Mucosa of stomach (tissue), 1 donor: ENCODE results near the gene MTARC1.
A peak's percentile ranks its signal among the peaks of the same experiment; 100 is the strongest.

Experiments
- H3K27me3 ChIP-seq: one replicate; pipeline ENCODE4 v1.7.0; 2013; ENCODE audit warnings: mild to moderate bottlenecking, low read length; ENCODE audit not compliant: control insufficient read depth, insufficient read depth
- H3K36me3 ChIP-seq: one replicate; pipeline ENCODE4 v1.7.0; 2013; ENCODE audit warnings: low read length; ENCODE audit not compliant: control insufficient read depth, insufficient read depth
- H3K4me1 ChIP-seq: one replicate; pipeline ENCODE4 v1.7.0; 2013; ENCODE audit warnings: mild to moderate bottlenecking, low read length; ENCODE audit not compliant: control insufficient read depth, insufficient read depth
- H3K4me3 ChIP-seq: one replicate; pipeline ENCODE4 v1.7.0; 2013; ENCODE audit warnings: low read length
- H3K9ac ChIP-seq: one replicate; pipeline ENCODE4 v1.7.0; 2013; ENCODE audit warnings: mild to moderate bottlenecking, low read length, moderate library complexity
- H3K9me3 ChIP-seq: one replicate; pipeline ENCODE4 v1.7.0; 2013; ENCODE audit warnings: mild to moderate bottlenecking, low read length, moderate library complexity; ENCODE audit not compliant: control insufficient read depth
- donor health status: Pancreatic carcinoma.

The MTARC1 gene

DNA sequence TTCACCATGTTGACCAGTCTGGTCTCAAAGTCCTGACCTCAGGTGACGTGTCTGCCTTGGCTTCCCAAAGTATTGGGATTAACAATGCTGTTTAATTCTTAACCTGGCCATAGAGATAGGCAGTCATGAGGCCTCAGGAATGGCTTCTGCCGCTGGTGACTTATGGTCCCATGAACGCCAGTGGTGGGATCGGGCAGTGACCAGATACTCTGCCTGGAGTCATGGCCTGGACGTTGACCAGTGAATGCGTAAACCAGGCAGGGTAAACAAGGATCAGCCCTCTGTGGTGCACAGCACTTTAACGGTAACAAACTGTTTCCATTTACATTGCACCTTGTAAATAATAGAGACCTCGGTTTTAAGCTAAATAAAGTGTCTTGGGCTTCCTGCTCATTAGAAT lies 23.0 kb downstream of the MTARC1 start:
- Histone ChIP-seq H3K36me3 (no peaks in the 10 kb centered on the region), H3K9me3 (no peaks in the 10 kb centered on the region), H3K4me1 (peaks cover 3% of the 10 kb centered on the region), H3K4me3 (no peak overlapping the region), H3K9ac (no peak overlapping the region), H3K27me3 (no peaks in the 10 kb centered on the region)

DNA sequence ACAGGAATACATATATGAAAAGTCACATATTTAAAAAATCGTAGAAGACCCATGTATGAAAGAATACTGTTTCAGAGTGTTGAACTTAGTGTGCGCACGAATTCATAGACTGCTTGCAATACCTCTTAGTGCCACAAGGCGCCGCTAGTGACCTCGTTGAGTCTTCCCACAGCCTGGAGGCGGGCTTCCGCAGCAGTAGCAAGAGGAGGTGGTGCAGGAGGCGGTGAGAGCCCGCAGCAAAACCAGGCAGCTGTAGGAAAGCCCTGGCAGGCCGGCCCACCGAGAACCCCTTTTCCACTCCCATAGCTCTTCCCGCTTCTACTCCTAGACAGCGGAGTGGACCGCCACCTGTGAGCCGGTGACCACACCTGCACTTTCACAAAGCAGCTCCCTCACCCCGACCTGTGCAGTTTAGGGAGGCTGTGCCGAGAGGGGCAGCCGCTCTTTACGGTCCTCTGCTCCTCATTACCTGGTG lies 23.5 kb downstream of the MTARC1 start:
- H3K9ac ChIP-seq, result peak overlapping the region; percentile 6
- H3K36me3 ChIP-seq, result no peaks in the 10 kb centered on the region
- peaks cover 3% of the 10 kb centered on the region for H3K4me1 ChIP-seq
- H3K4me3 ChIP-seq, result no peak overlapping the region
- H3K27me3 ChIP-seq, result no peaks in the 10 kb centered on the region
- H3K9me3 ChIP-seq, result no peaks in the 10 kb centered on the region

DNA sequence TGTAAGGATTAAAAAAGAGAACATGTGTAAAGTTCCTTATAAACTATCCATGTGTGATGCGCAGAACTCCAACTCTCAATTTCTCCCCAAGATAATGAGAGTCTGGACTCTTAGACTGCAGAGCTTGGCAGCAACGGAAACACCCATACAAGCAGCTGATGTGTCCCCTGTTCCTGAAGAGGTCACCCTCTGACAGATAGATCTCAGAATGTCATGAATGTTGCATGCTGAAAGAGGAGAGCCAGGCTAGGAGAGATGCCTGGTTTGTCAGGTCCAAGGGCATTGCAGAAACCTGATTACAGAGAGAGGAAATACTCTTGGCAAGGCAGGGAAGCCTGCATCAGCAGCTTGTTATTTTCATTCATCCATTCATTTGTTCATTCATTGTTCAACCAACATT lies 24.2 kb downstream of the MTARC1 start:
- no peaks in the 10 kb centered on the region for H3K27me3 ChIP-seq
- no peaks in the 10 kb centered on the region for H3K9me3 ChIP-seq
- no peak overlapping the region for H3K9ac ChIP-seq
- no peaks in the 10 kb centered on the region for H3K36me3 ChIP-seq
- peaks cover 3% of the 10 kb centered on the region for H3K4me1 ChIP-seq
- H3K4me3 ChIP-seq, result no peak overlapping the region

DNA sequence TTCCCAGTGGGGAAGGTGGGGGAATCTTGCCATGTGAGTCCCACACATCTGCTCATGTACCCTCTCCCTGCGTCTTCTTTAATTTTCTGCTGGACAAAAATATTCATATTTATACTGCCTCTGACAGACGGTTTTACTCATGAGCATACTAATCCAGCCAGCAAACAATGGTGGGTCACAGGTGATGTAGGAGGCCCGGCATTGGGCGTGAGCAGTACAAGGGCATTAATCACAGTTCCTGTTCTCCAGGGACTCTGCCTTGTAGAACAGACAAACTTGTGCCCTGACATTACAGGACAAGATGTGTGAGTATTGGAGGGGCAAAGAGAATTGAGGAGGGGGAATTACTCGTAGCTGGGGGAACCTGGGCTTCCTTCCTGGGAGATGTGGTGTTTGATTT lies 25.0 kb downstream of the MTARC1 start:
- no peaks in the 10 kb centered on the region for H3K36me3 ChIP-seq
- H3K27me3 ChIP-seq, result no peaks in the 10 kb centered on the region
- no peak overlapping the region for H3K9ac ChIP-seq
- no peaks in the 10 kb centered on the region for H3K9me3 ChIP-seq
- H3K4me3 ChIP-seq, result no peak overlapping the region
- H3K4me1 ChIP-seq, result peaks cover 3% of the 10 kb centered on the region

DNA sequence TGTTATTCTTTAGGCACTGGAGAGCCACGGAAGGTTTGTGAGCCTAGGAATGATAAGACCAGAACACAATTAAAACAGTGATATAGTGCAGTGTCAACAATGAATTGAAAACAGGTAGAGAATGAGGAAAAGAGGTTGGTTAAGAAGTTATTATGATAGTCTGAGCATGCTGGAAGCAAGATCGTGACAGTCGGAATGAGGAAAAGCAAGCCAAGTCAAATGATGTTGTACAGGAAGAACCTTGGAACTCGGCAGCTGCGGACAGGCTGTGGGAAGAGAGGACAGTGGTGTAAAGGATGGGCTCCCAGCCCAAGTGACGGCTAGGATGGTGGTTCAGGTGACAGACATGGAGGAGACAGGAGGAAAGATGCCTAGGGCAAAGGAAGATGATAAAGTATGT lies 25.6 kb downstream of the MTARC1 start:
- no peaks in the 10 kb centered on the region for H3K36me3 ChIP-seq
- no peak overlapping the region for H3K4me3 ChIP-seq
- peaks cover 3% of the 10 kb centered on the region for H3K4me1 ChIP-seq
- no peaks in the 10 kb centered on the region for H3K27me3 ChIP-seq
- H3K9me3 ChIP-seq, result no peaks in the 10 kb centered on the region
- no peak overlapping the region for H3K9ac ChIP-seq

DNA sequence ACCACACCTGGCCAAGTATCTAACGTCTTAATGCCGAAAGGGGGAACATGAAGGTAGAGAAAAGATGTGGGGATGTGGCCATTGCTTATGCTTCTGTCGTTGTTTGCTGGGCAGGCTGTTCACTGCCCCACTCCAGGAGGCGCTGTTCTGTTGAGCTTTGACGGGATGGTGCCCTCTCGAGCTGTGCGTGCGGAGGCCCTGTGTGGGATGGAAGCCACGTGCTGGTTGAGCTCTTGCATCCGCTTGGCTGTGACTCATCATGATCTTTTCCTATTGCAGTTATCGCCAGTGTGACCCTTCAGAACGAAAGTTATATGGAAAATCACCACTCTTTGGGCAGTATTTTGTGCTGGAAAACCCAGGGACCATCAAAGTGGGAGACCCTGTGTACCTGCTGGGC lies 26.3 kb downstream of the MTARC1 start:
- no peaks in the 10 kb centered on the region for H3K36me3 ChIP-seq
- H3K4me1 ChIP-seq, result peaks cover 3% of the 10 kb centered on the region
- no peak overlapping the region for H3K4me3 ChIP-seq

DNA sequence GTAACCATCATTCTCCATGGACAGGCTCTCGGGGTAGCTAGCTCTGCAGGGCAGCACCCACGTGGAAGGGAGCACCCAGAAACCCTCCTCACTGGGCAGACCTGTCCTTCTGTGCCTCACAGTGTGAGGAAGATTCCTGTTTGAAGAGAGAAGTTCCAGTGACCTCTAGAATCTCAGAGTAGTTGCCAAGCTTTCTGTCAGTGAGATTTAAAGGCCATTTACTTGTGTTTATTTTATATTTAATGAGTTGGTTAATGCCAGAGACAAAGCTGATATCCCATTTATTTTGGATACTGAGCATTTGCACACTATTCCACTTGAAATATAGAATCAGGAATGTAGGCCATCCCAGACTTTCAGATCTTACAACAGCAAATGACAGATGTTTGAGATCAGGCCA lies 28.7 kb downstream of the MTARC1 start:
- Histone ChIP-seq H3K27me3 (no peaks in the 10 kb centered on the region), H3K9ac (no peak overlapping the region), H3K9me3 (no peaks in the 10 kb centered on the region), H3K4me3 (no peak overlapping the region), H3K4me1 (peaks cover 2% of the 10 kb centered on the region), H3K36me3 (no peaks in the 10 kb centered on the region)

More for the DNA sequence above, 26.3 kb downstream of the MTARC1 start:
- Histone ChIP-seq H3K9ac (no peak overlapping the region), H3K9me3 (no peaks in the 10 kb centered on the region), H3K27me3 (no peaks in the 10 kb centered on the region)

DNA sequence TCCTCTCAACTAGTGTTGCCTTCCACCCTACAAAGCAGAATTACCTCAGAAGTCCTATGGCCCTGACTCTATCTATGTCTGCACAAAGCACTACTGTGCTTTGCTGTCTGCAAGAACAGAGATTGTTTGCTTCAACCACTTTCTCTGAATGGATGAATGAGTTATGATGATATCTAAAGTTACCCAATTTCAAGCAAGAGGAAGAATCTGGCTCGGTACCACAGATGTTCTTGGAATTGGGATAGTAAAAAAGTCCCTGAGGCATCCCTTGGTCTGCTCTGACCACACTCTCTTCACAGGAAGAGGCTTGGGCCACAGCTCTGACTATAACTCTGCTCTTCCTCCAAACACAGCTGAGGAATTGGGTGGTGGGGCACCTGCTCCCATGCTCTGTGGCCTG lies 31.2 kb downstream of the MTARC1 start:
- Histone ChIP-seq H3K9me3 (no peaks in the 10 kb centered on the region), H3K36me3 (no peaks in the 10 kb centered on the region), H3K9ac (no peak overlapping the region), H3K4me1 (no peaks in the 10 kb centered on the region), H3K27me3 (no peaks in the 10 kb centered on the region), H3K4me3 (no peak overlapping the region)

DNA sequence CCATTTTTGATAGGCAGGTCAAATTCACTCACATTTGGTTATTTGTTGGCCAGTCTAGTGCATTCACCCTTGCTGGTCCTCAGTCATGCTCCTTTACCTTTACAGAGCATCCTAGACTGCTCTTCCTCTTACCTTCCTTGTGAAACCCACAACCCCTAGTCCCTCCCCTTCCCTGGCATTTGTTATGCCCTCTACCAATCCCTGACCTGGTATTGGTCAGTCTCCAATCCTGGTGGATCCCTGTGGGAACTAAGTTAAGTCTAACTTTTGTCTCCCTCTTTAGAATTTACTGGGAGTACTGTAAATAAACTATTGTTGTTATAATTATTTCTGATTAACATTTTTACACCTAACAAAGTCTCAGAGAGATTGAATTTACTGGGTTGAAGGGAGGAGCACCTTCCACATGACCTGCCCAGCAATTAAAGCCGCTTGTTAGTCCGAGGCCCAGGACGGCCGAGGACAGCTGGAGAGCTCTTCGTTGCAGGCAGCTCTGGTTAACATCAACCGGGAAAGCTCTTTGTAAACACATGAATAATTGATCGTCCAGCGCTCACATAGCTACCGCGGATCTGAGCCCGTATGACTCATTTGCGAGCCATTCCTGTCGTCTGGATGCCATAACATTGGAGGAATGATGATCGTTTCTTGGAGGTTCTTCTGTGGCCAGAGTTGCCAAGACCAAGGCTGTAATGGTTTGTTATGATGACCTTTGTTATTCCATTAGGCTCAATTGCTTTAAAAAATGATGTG lies 31.9 kb downstream of the MTARC1 start:
- Histone ChIP-seq H3K9ac (no peak overlapping the region), H3K4me1 (no peaks in the 10 kb centered on the region), H3K9me3 (no peaks in the 10 kb centered on the region), H3K4me3 (no peak overlapping the region), H3K27me3 (no peaks in the 10 kb centered on the region), H3K36me3 (no peaks in the 10 kb centered on the region)

DNA sequence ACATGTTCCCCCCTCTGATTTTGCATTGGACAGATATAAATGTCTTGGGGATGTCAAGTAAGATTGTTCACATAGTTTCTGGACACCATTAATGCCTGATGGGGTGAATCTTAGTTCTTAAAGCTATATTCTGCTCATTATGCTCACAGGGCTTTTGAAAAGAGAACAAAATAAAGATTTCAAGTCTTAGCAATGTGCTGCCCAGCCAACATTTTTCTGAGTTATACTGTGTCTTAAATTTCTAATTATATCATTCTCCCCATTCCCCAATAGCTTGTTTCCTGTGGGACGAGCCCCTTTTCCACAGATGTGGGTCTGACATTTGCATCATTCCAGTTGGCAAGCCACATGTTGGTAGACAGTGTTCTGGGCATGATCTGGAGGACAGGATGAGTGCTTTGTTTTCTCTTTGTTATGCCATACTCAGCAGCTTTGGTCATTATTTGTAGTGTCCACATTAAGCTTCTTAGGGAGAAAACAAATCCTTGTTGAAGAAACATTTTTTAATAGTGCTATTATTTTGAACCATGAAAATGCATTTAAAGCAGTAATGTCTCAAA lies 32.8 kb downstream of the MTARC1 start:
- Histone ChIP-seq H3K9ac (no peak overlapping the region), H3K36me3 (no peaks in the 10 kb centered on the region), H3K4me1 (no peaks in the 10 kb centered on the region), H3K4me3 (no peak overlapping the region), H3K9me3 (no peaks in the 10 kb centered on the region), H3K27me3 (no peaks in the 10 kb centered on the region)

DNA sequence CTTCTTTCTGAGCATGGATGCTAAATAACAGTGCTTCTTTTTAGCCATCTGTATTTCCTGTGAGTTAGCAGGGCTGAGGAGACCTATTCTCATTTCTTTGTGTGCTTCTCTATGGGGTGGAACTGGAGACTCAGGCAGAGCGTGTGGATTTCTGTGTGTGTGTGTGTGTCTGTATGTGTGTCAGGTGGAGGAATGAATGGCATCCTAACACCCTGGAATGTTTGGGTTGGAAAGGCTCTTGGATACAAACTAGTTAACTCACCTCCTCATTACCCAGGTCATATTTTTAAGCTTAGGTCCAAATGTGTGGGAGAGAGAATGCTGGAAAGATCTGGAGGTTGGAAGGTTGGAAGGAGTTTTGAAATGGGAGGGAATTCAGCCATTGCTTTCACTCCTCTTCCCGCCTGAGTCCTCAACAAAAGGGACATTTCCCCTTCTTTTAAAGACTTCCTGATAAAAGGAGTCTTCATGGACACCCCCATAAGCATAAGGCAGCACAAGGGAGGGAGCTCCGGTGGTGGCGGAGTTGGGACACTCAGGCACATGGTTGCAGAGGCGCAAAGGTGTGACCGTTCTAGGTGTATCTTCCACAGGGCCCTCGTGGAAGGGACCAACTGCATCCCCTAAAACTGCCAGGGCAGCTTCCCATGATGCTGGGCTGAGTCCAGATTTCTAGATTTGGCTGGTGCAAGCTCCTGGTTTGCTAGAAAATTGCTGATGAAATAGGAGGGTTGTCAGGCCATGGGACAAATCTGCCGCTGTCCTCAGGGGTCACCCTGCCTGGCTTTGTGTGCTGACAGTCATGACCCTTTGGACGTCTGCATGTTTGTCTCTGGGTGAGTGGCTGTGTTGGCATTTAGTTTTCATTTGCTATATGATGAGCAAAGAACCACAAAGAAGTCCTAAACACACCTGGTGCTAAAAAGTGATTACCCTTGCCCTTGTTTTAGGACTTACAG lies 37.6 kb downstream of the MTARC1 start:
- Histone ChIP-seq H3K9me3 (no peaks in the 10 kb centered on the region), H3K27me3 (no peaks in the 10 kb centered on the region), H3K36me3 (no peaks in the 10 kb centered on the region), H3K4me1 (peaks cover 8% of the 10 kb centered on the region), H3K4me3 (no peak overlapping the region), H3K9ac (no peak overlapping the region)
